A549 (cell line): ENCODE results near the gene MTA3.

Experiments
- CBX8 ChIP-seq: fragments of 200-600 bp; sonication (generic); IDR thresholded peaks from 2 replicates; pipeline ENCODE4 v1.6.1; 2016
- CHD4 ChIP-seq: fragments of 200-600 bp; sonication (generic); IDR thresholded peaks from 2 replicates; pipeline ENCODE4 v1.6.1; 2016; ENCODE audit warnings: antibody characterized with exemption, mild to moderate bottlenecking, borderline replicate concordance
- POLR2A ChIP-seq: IDR thresholded peaks from 2 replicates; pipeline ENCODE4 v1.6.1; 2012; ENCODE audit warnings: mild to moderate bottlenecking, low read length
- ZFP36 ChIP-seq: fragments of 450-650 bp; IDR thresholded peaks from 2 replicates; pipeline ENCODE4 v1.6.1; 2014; ENCODE audit warnings: borderline replicate concordance; ENCODE audit not compliant: partially characterized antibody
- TF ChIP-seq, protein P1 (sequence below): fragments of >200 bp; sonication (Bioruptor Twin); formaldehyde crosslinking; IDR thresholded peaks from 3 replicates; pipeline ENCODE4 v1.5.1; 2016

DNA sequence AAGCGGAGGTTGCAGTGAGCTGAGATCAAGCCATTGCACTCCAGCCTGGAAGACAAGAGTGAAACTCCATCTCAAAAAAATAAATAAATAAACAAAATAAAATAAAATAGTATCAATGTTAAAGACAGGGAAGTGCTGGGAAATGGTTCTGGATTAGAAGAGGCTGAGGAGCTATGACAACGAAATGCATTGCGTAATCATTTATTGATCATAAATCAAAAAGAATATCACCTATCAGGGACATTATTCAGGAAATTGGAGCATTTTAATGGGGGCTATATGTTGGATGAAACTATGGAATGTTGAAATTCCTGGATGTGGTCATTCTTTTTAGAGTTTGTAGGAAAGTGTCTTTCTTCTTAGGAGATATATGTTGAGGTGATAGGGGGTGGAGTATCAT lies 30.9 kb upstream of the MTA3 start:
- TF ChIP-seq, protein P1, sequence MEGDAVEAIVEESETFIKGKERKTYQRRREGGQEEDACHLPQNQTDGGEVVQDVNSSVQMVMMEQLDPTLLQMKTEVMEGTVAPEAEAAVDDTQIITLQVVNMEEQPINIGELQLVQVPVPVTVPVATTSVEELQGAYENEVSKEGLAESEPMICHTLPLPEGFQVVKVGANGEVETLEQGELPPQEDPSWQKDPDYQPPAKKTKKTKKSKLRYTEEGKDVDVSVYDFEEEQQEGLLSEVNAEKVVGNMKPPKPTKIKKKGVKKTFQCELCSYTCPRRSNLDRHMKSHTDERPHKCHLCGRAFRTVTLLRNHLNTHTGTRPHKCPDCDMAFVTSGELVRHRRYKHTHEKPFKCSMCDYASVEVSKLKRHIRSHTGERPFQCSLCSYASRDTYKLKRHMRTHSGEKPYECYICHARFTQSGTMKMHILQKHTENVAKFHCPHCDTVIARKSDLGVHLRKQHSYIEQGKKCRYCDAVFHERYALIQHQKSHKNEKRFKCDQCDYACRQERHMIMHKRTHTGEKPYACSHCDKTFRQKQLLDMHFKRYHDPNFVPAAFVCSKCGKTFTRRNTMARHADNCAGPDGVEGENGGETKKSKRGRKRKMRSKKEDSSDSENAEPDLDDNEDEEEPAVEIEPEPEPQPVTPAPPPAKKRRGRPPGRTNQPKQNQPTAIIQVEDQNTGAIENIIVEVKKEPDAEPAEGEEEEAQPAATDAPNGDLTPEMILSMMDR = no peak
- TF ChIP-seq POLR2A (no peak), ZFP36 (no peak), CHD4 (no peak), CBX8 (no peak)
